Femur (tissue), 1 donor: ENCODE data around the gene NDUFAF7.
"Not testable (repeated sequence)": the region's sequence is repeated elsewhere in the genome, so short reads cannot be mapped to it uniquely, and the experiment has no call there.

Experiments
- DNase-seq: peaks from one replicate; pipeline ENCODE4 v3.0.0-alpha.2; 2017

The NDUFAF7 gene, protein sequence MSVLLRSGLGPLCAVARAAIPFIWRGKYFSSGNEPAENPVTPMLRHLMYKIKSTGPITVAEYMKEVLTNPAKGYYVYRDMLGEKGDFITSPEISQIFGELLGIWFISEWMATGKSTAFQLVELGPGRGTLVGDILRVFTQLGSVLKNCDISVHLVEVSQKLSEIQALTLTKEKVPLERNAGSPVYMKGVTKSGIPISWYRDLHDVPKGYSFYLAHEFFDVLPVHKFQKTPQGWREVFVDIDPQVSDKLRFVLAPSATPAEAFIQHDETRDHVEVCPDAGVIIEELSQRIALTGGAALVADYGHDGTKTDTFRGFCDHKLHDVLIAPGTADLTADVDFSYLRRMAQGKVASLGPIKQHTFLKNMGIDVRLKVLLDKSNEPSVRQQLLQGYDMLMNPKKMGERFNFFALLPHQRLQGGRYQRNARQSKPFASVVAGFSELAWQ

DNA sequence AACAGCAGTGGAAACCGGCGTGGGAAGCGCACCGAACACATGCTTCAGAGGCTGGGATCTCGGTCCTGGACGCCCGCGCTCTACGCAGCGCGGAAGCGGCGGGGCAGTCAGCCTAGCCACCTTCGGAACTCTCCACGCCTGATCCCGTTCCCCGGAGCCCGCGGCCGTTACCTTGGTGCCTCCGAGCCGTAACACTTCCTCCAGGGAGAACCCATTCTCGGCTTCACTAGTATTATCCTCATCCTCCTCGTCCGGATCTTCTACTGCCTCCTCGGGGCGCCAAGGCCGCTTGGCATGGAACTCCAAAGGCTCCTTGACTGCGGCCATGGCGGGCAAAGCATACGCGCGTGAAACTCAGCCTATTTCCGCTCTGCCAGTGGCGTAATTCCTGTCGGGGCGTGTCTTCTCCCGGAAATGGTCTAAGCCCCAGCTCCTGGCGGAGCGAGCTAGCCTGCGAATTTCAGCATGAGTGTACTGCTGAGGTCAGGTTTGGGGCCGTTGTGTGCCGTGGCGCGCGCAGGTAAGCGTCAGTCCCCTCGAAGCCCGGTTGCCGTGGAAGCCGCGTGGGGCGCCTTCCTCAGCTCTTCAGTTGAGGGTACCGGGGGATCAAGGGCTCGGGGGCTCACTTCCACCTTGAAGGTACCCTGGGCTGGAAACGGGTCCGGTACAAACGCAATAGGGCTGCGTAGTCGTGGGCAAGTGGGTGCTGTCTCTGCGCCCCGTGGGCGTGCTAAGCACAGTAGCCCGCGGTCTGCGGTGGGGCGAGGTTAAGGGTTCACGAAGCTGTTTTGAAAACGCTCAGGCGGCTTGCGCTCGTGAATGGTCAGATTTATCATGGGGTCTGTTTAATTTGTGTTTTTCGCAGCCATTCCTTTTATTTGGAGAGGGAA lies at the start of gene NDUFAF7, which contains the start of gene CEBPZ:
NDUFAF7 (plus strand) TSS at position 418 of the 890 bp plus-strand sequence; CDS start at position 466, 48 bp downstream.
CEBPZ (minus strand) TSS at position 356 of the 890 bp plus-strand sequence; CDS start at position 327, 29 bp downstream.
- DNase-seq: peak; percentile 96

DNA sequence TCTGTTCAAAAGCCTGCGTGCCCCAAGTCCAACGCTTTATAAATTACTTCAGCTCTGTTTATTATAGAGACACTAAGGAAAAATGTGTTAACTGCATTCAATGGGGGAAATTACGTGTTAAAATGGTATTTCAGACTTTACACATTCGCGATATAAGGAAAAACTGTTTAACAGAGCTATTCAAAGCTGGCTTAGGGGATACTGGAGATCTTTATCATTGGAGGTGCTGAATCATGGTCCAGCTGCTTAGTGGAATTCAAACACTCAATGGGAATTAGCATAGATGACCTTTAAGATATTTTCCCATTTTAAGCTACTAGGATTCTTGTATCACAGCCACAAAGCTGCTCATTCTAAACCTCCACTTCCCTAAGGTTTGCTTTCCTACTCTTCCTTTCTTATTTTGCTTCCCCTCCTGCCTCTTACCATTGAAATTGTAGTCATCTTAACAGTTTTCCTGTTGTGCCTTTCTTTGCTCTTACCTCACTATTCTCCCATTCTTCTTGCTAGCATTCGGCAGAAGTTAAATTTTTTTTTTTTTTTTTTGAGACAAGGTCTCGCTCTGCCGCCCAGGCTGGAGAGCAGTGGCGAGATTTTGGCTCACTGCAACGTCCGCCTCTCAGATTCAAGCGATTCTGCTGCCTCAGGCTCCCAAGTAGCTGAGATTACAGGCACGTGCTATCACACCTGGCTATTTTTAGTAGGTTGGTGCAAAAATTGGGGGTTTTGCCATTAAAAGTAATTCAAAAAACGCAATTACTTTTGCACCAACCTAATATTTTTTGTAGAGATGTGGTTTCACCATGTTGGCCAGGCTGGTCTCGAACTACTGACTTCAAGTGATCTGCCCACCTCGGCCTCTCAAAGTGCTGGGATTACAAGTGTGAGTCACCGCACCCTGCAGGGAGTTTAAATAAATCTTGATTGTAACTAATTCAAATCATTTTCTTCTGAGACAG lies 49.5 kb upstream of the NDUFAF7 start:
- no peak for DNase-seq

DNA sequence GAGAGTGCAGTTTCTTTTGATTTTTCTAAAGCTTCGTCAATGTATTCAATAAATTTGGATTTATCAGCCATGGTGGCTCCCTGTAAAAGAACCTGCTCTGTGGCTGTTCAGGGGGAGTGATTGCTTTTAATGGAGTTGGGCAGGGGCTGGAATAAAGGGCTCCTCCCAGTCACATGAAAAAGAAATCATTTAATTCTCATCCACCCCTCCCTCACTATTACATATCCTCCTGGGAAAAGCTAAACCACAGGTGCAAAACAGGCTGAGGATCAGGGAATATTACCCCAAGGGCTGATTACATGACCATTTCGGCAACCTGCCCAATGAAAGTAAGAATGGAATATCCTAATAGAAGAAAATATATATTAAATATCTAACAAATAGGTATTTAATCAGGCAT lies 42.9 kb upstream of the NDUFAF7 start, which contains the start of gene SULT6B1:
SULT6B1 (minus strand) TSS at position 101 of the 400 bp plus-strand sequence; CDS start at position 71, 30 bp downstream.
- DNase-seq: no peak

DNA sequence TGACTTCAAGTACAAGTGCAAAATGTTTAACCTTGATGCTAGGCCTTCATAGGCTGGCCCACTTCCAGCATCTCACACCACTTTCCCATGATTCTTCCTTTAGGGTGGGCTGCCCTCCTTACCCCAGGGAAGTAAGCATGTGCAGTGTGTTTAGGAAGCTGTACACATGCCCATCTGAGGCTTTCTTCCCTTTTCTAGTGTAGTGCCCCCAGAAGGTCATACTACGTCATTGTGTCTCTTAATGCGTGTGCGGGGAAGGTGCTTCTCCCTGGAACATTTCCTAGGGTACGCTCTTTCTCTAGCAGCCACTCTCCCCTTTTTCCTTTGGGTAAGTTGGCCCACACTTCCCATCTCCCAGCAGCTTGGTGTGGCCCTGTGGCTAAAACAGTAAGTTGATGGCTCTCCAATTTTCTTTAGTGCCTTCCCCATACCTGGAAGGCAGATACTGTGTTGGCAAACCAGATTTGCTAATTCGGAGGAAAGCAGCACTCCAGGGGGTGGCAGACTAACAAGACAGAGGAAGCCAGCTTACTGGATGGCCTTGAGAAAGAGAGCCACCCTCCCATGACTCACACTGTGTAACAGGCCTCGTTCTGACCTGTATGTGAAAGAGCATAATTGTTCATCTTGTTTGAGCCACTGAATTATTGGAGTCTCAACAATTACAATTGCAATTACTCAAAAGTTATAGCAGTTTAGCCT lies 41.9 kb upstream of the NDUFAF7 start:
- no peak for DNase-seq

DNA sequence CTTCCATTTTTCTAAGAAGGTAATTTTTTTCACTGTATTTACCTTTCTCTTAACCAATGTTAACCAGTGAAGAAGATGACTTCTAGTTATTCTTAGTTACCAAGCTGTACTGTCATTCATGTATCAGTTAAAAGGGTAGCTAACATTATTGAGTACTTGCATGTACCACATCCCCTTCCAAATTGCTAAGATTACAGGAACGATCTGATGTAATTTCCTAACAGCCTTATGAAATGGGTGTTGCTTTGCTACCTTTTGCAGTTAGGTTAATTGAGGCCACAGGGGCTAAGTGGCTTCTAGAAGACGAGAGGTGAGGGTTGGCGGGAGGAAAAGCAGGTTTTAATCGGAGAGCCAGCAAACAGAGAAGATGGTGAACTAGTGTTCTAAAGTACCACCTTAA lies 41.2 kb upstream of the NDUFAF7 start:
- DNase-seq: no peak

DNA sequence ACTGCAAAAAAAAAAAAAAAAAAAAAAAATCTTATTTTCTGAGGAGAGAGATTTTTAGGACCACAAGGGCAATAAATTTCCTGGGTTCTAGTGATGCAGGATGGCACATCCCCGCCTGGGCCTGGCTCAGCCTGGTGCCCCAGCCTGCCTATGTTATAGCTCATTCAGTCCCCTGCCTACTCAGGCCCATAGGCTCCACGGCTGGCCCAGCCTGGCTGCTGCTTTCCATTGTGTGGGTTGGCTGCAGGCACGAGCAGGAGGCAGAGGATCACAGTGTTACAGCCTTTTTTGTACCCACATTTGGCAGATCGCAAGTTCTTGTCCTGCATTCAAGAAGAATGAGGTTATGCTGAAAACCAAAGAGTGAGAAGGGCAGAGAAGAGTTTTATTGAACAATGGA lies 40.2 kb upstream of the NDUFAF7 start:
- DNase-seq: no peak

DNA sequence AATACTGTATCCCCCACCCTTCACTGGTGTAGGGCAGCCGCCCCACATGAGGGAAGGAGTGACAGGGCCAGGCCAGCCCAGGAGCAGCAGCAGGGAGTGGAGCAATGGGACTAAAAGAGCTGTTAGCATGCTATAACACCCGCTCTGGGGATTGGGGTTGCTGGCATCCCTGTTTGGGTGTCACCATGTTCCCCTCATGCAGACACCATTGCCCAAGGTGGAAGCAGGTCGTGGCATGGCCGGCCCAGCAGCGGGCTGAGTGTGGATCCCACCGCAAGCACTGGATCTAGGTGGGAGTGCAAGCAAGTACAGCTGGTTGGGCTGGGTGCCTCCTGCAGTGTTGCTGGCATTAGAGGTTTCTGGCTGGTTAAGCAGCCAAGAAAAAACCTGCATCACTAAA lies 39.7 kb upstream of the NDUFAF7 start:
- no peak for DNase-seq

DNA sequence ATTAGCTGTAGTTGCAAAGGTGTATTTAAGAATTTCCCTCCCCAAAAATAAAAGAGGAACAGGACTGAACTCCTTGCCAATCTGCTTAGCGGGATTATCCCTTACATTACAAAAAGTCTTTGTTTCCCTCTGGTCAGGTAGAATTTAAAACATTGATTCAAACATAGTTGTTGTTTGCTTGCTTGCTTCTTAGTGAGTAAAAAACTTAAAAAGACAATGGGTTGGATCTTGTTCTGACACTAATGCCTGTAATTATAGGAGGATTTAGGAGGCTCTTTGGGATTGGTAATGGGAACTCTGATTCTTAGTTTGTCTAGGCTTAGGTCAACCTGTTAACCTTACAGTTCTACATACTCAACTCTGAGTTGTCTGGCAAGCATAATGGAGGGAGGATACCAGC lies 38.9 kb upstream of the NDUFAF7 start:
- no peak for DNase-seq

DNA sequence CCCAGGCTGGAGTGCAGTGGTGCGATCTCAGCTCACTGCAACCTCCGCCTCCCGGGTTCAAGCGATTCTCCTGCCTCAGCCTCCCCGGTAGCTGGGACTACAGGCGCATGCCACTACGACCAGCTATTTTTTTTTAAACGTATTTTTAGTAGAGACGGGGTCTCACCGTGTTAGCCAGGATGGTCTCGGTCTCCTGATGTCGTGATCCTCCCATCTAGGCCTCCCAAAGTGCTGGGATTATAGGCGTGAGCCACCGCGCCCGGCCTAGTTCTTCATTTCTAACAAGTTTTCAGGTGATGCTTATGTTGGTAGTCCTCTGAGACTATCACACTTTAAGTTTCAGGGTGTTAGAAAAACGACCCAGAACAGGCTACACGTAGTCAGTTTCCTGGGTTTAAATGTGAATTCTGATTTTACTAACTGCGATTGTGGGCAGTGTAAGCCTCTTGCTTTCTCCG lies 35.6 kb upstream of the NDUFAF7 start:
- not testable (repeated sequence) for DNase-seq

DNA sequence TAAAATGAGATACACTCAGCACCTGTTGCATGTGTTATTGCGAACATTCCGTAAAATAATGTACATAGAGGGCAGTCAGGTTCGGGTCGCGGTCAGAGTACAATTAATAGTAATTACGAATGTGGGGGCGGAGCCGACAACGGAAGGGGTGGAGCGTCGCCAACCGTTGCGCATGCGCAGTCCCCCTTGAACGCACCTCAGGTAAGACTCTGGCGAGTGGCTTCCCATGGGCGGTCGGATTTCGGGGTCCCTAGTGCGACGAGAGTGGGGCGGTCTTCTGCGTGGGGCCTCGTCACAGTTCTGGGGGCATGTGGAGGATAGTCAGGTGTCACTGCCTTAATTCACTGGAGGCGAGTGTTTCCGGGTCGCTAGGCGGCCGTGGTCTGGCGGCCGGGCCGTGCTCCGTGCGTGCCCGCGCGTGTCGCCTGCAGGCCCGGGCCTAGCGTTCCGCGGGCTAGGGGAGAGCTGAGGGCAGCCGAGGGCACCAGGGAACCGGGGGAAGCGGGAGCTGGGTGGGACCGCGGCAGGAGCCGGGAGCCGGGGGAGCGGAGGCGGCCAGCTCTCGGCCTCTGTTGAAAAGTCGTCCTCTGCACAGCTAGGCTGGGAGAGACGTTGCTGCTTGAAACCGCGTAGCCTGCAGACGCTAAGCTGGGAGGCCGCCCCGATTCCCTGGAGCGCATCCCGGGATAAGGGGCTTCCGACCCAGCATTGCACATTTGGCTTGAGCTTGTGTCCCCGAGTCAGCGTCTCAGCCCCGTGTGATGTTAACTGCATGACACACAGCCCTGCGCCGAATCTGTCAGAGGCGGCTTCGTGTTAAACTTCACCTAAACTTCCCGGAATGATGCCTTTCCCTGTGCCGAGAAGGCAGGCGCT lies 34.9 kb upstream of the NDUFAF7 start, which contains the start of gene CEBPZOS:
CEBPZOS (plus strand) TSS at position 177 of the 876 bp plus-strand sequence. CDS start 3,209 bp downstream, outside the sequence.
- DNase-seq: peak; percentile 88

DNA sequence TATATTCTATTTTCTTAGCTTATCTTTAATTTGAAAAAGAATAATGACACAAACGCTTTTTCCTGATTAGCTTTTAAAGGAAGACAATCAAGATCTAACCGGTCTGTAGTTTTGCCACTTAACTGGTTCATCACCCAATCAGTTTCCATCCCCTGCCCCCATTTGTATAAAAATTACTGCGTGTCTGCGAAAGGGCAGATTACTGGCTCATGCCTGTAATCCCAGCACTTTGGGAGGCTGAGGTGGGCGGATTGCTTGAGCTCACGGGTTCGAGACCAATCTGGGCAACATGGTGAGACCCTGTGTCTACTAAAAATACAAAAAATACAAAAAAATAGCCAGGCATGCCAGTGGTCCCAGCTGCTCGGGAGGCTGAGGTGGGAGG lies 32.8 kb upstream of the NDUFAF7 start:
- DNase-seq: no peak

DNA sequence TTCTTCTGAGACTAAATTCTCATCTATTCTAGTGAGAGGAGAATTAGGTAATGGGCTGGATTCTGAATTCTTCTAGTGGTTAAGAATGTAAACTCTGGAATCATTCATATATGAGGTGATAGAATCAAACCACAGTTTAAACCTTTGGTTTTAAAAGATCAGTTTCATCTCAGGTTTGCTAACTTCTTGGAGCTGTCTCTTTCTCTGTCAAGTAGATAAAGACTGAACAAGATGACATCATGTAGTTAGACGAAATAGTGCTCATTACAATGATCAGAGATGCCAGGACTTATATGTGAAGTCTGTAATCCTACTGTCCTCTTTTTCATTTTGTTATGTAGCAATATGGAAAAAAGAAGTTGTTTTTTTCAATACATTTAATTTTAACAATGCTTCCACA lies 30.2 kb upstream of the NDUFAF7 start:
- no peak for DNase-seq

DNA sequence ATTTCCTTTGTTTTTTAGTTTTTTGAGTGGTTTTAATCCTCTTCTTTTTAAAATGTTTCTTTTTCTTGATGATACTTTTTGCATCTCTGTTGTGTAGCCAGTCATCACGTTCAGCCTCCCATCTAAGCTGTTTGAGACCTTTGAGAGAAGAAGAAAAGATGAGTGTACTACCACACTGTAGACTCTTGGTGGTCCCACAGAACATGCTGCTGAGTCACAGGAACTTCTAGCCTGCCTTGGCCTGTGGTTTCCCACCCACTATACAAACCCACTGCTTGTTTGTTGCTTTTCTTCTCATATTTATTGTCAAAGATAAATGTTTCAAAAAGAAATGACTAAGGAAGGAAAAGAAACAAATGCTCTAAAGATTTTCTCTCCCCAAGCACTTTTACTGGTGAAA lies 29.7 kb upstream of the NDUFAF7 start:
- DNase-seq: no peak

DNA sequence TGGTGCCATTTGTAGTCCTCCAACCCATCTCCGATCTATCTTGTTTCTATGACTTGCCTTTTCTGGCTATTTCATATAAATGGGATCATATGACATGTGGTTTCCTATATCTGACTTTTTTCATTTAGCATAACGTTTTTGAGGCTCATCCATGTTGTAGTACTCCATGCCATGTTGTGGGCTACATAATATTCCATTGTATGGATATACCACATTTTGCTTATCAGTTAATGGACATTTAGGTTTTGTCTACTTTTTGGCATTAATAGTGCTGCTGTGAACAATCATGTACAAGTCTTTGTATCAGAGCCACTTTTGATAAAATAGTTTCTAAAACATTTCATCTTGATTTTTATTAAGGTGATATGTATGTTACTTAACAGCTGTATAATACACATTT lies 27.8 kb upstream of the NDUFAF7 start:
- no peak for DNase-seq

DNA sequence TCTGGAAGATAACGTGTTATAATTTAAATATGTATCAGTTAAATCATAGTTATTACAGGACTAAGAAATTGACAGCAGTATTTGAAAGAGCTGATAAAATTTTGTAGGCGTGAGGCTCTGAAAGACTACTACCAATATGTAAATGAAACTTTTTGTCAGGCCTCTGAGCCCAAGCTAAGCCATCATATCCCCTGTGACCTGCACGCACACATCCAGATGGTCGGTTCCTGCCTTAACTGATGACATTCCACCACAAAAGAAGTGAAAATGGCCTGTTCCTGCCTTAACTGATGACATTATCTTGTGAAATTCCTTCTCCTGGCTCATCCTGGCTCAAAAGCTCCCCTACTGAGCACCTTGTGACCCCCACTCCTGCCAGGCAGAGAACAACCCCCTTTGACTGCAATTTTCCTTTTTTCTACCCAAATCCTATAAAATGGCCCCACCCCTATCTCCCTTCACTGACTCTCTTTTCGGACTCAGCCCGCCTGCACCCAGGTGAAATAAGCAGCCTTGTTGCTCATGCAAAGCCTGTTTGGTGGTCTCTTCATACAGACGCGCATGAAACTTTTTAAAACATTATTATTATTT lies 26.3 kb upstream of the NDUFAF7 start:
- DNase-seq: not testable (repeated sequence)

DNA sequence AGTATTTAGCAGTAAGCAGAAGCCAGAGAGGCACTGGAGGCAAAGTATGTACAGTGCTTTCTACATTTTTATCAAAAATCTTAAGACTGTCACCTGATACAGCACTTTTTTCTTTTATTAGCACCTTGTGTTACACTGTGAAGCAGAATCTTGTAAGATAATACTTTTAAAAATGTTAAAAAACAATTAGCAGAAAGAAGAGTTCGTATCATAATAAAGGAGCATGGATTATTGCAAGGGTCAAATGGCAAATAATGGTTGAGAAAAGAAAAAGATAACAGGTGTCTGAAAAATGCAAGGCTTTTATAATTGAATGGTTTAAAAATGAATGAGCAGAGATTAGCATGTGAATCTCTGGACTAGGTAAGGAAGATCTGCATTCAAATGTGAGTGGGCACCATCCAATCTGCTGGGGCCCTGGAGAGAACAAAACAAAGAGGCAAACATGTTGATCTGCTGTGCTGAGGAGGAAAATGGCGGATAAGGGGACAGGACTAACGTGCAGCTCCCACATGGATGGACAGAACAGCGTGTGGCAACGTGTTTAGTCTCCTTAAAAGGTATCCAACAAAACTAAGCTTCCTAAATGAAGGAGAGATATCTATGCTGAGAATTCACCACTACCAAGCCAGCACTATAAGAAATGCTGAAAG lies 25.6 kb upstream of the NDUFAF7 start:
- DNase-seq: no peak

DNA sequence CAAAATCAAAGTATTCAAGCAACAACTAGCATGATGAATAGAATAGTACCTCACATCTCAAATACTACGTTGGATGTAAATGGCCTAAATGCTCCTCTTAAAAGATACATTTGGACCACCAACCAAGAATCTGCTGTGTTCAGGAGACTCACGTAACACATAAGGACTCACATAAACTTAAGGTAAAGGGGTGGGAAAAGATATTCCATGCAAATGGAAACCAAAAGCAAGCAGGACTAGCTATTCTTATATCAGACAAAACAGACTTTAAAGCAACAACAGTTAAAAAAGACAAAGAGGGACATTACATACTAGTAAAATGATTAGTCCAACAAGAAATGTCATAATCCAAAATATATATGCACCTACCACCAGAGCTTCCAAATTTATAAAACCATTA lies 24.7 kb upstream of the NDUFAF7 start:
- not testable (repeated sequence) for DNase-seq

DNA sequence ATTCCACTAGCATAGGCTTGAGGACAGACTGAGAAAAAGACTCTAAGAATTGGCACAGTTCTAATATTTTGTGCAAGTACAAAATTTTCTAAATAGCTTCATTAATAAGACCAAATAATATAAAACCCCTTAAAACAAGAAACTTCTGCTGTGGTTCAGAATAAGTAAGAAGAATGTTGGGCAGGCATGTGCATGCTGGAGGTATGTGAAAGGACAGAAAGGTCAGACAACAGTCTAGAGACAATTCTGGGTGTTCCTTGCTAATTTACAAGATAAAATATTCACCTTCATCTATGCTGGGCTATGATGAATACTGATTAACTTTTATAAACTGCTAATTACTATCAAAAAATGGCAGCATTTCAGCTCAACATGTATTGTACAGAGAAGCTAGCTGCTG lies 20.2 kb upstream of the NDUFAF7 start:
- no peak for DNase-seq

DNA sequence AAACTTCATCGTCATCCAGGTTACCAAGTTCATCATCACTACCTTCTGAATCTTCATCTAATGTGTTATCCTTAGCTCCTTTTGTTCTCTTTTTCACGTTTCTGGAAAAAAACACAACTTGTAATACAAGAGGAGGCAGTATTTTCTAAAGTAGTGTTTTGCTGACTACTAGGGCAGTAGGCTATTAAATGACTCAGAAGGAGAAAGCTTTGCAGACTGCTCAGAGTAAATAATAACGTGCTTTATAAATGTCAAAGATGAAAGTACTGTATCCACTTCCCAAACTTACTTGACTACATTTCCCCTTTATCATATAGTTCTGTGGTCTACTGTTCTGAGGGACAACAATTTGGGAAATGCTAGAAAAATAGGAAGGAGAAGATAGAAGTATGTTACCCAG lies 19.5 kb upstream of the NDUFAF7 start:
- DNase-seq: no peak
